ENCODE results near the gene FCER1G. TPM values are rescaled to one million over a fixed set of nuclear protein-coding genes. Genes with fewer than 3 reads are reported as not detected.

Gene FCER1G
- total and polyA plus RNA-seq, 2 of the 8 experiments (the other 6 are each of a cell fraction or from before 2014, with no cell fraction given), result 1.6 TPM; not detected in 1

GRCh38 chr1:161206411-161207140 lies 8.5 kb upstream of the FCER1G start:
- Histone ChIP-seq H4K91ac (replicated peaks; ENCODE audit: insufficient read length, low read length) (no peak overlapping the region), H2AFZ (ENCODE audit: low read length) (no peak overlapping the region), H2AK5ac (ENCODE audit: low read depth, low read length) (no peak overlapping the region), H3K4me3 (ENCODE audit: extremely low read depth in 1 of 4, insufficient read depth in 2 of 4, low read depth in 3 of 4, low read length in 4 of 4) (no peak overlapping the region), H3K27ac (ENCODE audit: low read depth, low read length) (no peak overlapping the region), H3K79me2 (ENCODE audit: control insufficient read depth in 1 of 2, insufficient read depth in 2 of 2, low read length in 2 of 2) (peaks cover 0 to 9% of the 10 kb centered on the region in 2 experiments; a peak in 2 of 4 replicates), H3K4me2 (ENCODE audit: insufficient read depth in 1 of 2, low read depth in 2 of 2, low read length in 2 of 2) (no peak overlapping the region), H3K27me3 (replicated peaks in 1 of 4; ENCODE audit: control insufficient read depth in 3 of 4, extremely low read depth in 1 of 4, insufficient read depth in 3 of 4, low read length in 3 of 4) (no peaks in the 10 kb centered on the region), H3K9me3 (ENCODE audit: insufficient read depth in 2 of 2, low read depth in 1 of 2, low read length in 1 of 2) (no peaks in the 10 kb centered on the region), H3K18ac (ENCODE audit: extremely low read depth, low read length) (no peak overlapping the region), H2BK12ac (ENCODE audit: low read depth, low read length) (no peak overlapping the region), H2BK120ac (replicated peaks; ENCODE audit: low read depth, low read length) (no peak overlapping the region), H4K20me1 (replicated peaks in 1 of 2; ENCODE audit: control insufficient read depth in 1 of 2, insufficient read depth in 2 of 2, low read length in 2 of 2) (peaks cover 1 to 7% of the 10 kb centered on the region in 2 experiments), H3K23ac (ENCODE audit: insufficient read length) (no peak overlapping the region), H3K79me1 (ENCODE audit: low read depth, low read length) (peaks cover 2% of the 10 kb centered on the region; the same call in 1 of the 2 replicates), H3K9ac (replicated peaks in 1 of 4; ENCODE audit: extremely low read depth in 1 of 4, low read depth in 3 of 4, low read length in 3 of 4) (no peak overlapping the region), H3K4me1 (replicated peaks in 1 of 4; ENCODE audit: control insufficient read depth in 3 of 4, insufficient read depth in 4 of 4, low read length in 3 of 4) (peaks cover under 1 to 8% (median 5%) of the 10 kb centered on the region in 4 experiments; a peak in 6 of 7 replicates), H3K4ac (replicated peaks; ENCODE audit: insufficient read length, low read depth, low read length) (no peak overlapping the region), H3K14ac (ENCODE audit: insufficient read length) (no peak overlapping the region), H4K8ac (ENCODE audit: extremely low read depth, insufficient read depth, low read length) (no peak overlapping the region), H3K56ac (replicated peaks; ENCODE audit: insufficient read length, low read depth, low read length) (no peak overlapping the region), H4K5ac (ENCODE audit: insufficient read length, low read depth, low read length) (no peak overlapping the region), H2BK5ac (ENCODE audit: low read depth, low read length) (no peak overlapping the region), H2BK15ac (ENCODE audit: low read length) (no peak overlapping the region), H3K23me2 (ENCODE audit: low read depth, low read length) (peaks cover 3% of the 10 kb centered on the region), H3K36me3 (ENCODE audit: control insufficient read depth in 2 of 4, insufficient read depth in 4 of 4, low read length in 3 of 4) (peaks cover 23 to 60% (median 38%) of the 10 kb centered on the region in 4 experiments), H2BK20ac (ENCODE audit: low read length) (no peak overlapping the region)
- FAIRE-seq, result no peak
- CTCF ChIA-PET (ENCODE audit: partially characterized antibody), result interaction anchor here (1.3 to 17.6 kb wide), 9 partner anchors 10 to 176 kb away, joined by 3 to 427 read pairs (median 6); partner anchors contain the start of genes APOA2, FCER1G and TOMM40L
- no peak for DNase-seq (ENCODE audit: low read depth in 1 of 2, low spot score in 2 of 2)
- POLR2A ChIA-PET (ENCODE audit: partially characterized antibody), result interaction anchor here (1.2 to 1.6 kb wide), 3 partner anchors 8 to 108 kb away, joined by 3 to 4 read pairs (median 4); partner anchors contain the start of gene SDHC
- 95% methylated on average over 12 of the region's 12 CpGs; no CpG with 5 or more reads in 1 of the 2 experiments for WGBS, 2 experiments (ENCODE audit: extremely low coverage in 1 of 2, insufficient coverage in 1 of 2, insufficient read length in 1 of 2, insufficient replicate concordance in 2 of 2, low coverage in 1 of 2, low lambda C conversion rate in 2 of 2, missing lambda C conversion rate in 1 of 2)
- TF ChIP-seq TBP (IDR thresholded peaks at IDR 0.05; ENCODE audit: low read depth, low read length) (no peak), ASH2L (IDR thresholded peaks at IDR 0.05; ENCODE audit: low read length) (no peak), E2F6 (IDR thresholded peaks at IDR 0.05) (no peak), NANOG (IDR thresholded peaks at IDR 0.05; ENCODE audit: insufficient read depth, low read depth, low read length, poor library complexity, severe bottlenecking) (no peak), HDAC6 (IDR thresholded peaks at IDR 0.05; ENCODE audit: low read depth, low read length) (no peak), FOSL1 (IDR thresholded peaks at IDR 0.05; ENCODE audit: insufficient read depth, low read depth, low read length) (no peak), GTF2F1 (IDR thresholded peaks at IDR 0.05; ENCODE audit: borderline replicate concordance, low read depth, low read length) (no peak), ATF3 (IDR thresholded peaks at IDR 0.05; ENCODE audit: insufficient read depth, low read depth, low read length) (no peak), CREB1 (IDR thresholded peaks at IDR 0.05) (no peak), NRF1 (IDR thresholded peaks at IDR 0.05; ENCODE audit: low read depth, low read length) (no peak), CHD1 (IDR thresholded peaks at IDR 0.05; ENCODE audit: low read depth, low read length) (no peak)
